GM12874 (cell line): ENCODE measurements around the gene TCEA2.

ENCODE experiments used
- TF ChIP-seq, protein P1 (sequence below): IDR thresholded peaks from 2 replicates; pipeline ENCODE4 v1.5.1; 2011; ENCODE audit warnings: low read depth, mild to moderate bottlenecking, control low read depth, low read length, moderate library complexity; ENCODE audit not compliant: insufficient read depth

The TCEA2 gene

DNA sequence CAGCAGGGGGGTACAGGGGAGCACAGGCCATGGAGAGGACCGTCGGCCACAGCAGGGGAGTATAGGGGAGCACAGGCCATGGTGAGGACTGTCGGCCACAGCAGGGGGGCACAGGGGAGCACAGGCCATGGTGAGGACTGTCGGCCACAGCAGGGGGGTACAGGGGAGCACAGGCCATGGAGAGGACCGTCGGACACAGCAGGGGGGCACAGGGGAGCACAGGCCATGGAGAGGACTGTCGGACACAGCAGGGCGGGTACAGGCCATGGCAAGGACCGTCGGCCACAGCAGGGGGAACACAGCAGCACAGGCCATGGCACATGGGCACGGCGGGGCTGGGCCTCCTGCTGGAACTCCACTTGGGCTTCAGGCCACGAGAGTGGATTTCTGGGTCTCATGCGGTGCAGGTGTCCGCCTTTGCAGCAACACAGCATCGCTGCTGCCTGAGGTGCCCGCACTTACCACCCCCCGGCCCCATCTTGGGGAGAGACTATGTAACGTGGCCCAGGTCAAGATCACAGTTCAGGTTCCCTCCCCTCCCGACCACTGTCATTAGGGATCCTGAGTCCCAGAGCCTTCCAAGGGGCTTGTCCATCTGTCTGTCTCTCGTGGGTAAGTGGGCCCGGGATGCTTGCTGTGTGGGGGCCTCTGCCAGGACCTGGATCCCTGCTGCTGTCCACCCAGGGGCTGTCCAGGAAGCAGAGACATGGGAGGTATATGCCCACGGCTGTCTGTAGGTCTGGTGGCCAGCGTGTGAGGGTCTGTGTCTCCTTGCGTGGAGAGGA lies 41.9 kb downstream of the TCEA2 start:
- TF ChIP-seq, protein P1, sequence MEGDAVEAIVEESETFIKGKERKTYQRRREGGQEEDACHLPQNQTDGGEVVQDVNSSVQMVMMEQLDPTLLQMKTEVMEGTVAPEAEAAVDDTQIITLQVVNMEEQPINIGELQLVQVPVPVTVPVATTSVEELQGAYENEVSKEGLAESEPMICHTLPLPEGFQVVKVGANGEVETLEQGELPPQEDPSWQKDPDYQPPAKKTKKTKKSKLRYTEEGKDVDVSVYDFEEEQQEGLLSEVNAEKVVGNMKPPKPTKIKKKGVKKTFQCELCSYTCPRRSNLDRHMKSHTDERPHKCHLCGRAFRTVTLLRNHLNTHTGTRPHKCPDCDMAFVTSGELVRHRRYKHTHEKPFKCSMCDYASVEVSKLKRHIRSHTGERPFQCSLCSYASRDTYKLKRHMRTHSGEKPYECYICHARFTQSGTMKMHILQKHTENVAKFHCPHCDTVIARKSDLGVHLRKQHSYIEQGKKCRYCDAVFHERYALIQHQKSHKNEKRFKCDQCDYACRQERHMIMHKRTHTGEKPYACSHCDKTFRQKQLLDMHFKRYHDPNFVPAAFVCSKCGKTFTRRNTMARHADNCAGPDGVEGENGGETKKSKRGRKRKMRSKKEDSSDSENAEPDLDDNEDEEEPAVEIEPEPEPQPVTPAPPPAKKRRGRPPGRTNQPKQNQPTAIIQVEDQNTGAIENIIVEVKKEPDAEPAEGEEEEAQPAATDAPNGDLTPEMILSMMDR: no peak

- TF ChIP-seq, protein P1: no peak
Observed at GRCh38 chr20:64105846-64106434, 42.9 kb downstream of the TCEA2 start.

DNA sequence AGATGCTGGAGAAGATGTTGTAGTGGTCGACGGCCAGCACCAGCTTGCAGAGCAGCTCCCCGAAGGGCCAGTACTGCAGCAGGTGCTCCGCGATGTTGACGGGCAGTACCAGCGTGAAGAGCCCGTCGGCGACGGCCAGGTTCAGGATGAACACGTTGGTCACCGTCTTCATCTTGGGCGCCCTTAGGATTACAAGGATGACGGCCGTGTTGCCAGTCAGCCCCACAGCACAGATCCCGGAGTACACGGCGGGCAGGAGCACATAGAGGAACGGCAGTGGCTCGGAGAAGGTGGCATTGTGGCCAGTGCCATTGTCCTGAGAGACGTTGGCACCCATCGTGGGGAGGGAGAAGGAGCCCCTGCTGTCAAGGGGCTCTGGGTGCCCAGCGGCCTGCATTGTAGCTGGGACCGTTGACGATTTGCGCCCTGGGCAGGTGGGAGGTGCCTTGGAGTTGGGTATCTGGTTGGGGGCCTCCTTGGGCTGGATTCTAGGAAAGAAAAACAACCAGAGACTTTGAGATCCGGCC lies 43.5 kb downstream of the TCEA2 start:
- TF ChIP-seq, protein P1: no peak

- TF ChIP-seq, protein P1: no peak
Observed at GRCh38 chr20:64106981-64107735, 44.2 kb downstream of the TCEA2 start, which contains the start of gene NPBWR2. Gene NPBWR2, minus strand, starts transcription at chr20:64107565. Its CDS starts 734 bp downstream, at chr20:64106831.

DNA sequence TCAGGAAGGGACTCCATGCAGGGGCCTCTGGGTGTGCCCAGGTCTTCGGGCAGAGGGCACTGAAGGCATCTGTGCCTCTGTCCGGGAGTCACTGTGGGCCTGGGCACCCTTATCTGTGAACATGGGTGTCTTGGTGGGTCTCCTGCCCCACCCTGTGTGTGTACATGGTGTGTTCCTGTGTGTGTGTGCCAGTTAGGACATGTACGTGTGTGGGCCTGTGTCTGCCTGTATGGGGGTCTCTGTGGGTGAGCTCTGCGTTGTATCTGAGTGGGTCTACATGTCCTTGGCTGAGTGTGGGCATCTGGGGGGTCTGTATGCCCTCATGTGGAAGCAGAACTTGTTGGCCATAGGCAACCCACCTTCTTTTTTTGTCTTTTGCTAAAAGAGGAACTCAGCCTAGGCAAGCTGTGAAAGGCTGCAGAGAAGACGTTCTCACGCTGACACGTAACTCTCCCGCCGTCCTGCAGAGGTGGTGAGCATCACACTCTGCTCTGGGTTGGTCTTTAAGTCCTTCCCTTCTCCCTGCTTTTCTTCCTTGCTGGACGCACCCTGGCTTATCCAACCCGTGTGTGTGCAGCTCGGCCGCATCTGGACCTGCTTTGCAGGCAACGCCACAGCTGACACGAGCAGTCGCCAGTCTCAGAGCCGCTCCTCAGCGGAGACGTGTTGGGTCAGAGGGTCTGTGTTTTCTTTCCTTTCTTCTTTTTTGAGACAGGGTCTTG lies 44.9 kb downstream of the TCEA2 start:
- TF ChIP-seq, protein P1: no peak

DNA sequence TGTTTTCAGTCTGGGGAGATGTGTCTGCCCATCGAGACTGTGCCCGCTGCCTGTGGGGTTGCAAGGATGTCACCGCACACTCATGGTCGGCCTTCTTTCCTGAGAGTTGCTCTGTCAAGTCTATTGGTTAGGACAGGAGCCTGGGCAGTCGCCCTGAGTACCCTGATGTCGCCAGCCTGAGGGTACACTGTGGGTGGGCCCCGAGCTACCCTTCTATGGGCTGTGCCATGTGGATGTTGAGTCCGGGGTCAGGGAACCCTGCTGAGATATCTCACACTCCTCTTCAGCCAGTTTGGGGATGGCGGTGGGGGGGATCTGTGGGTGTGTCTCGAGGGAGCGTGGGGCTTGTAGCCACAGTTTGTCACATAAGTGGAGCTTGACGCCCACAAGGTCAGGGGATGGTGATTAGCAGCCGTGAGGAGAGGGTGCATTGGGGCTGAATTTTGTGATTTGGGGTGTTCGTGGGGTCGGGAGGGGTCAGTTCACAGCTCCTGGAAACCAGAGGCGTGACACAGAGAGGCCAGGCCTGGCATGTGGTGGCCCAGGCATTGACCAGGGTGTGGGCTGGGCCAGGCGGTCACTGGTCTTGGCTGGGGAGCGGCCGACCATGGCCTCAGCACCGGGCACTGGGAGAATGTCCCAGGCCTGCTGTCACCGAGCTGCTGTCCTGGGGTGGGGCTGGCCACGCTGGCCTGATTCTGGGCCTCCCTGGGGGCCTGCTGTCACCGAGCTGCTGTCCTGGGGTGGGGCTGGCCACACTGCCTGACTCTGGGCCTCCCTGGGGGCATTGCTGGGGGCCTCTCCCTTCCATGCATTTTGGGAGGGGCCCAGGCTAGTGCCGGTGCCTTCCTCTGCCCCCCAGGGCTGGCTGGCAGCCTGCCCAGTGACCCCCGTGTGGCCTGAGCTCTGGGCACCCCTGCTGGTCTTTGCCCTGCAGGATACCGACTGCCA lies 46.0 kb downstream of the TCEA2 start:
- TF ChIP-seq, protein P1: no peak
